Measurements from ENCODE around the gene CDC20B.

DNA sequence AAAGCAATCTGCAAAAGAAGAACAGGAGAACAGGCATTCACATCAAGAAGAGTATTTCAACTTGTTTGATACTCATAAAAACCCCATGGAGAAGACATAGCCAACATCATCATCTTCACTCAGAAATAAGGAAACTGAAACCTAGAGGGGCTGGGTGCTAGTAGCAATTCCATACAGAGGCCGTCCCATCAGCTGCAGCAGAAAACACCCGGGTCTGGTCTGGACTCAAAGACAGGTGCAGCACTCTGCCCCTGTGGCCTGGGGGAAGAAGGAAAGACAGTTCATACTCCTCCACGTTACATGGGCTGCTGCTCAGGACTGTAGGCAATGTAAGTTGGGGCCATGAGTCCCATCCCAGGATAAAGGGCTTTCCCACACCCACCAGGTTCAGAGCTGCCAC is 58.9 kb downstream of the CDC20B start:
- TF ChIP-seq, protein P1, sequence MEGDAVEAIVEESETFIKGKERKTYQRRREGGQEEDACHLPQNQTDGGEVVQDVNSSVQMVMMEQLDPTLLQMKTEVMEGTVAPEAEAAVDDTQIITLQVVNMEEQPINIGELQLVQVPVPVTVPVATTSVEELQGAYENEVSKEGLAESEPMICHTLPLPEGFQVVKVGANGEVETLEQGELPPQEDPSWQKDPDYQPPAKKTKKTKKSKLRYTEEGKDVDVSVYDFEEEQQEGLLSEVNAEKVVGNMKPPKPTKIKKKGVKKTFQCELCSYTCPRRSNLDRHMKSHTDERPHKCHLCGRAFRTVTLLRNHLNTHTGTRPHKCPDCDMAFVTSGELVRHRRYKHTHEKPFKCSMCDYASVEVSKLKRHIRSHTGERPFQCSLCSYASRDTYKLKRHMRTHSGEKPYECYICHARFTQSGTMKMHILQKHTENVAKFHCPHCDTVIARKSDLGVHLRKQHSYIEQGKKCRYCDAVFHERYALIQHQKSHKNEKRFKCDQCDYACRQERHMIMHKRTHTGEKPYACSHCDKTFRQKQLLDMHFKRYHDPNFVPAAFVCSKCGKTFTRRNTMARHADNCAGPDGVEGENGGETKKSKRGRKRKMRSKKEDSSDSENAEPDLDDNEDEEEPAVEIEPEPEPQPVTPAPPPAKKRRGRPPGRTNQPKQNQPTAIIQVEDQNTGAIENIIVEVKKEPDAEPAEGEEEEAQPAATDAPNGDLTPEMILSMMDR (IDR thresholded peaks at IDR 0.05): no peak
- TF ChIP-seq POLR2A (IDR thresholded peaks at IDR 0.05): no peak

All from testis (tissue), 2 donors.